ENCODE results near the gene CCBE1.

- TF ChIP-seq CTCF (IDR thresholded peaks at IDR 0.05; ENCODE audit: insufficient read depth, low read depth, low read length) (no peak), EZH2 (IDR thresholded peaks at IDR 0.05; ENCODE audit: insufficient read depth, low read length) (no peak)
These were observed 310.1 kb downstream of the CCBE1 start for GRCh38 chr18:59386909-59387686.
